Activated B cell treated with CpG ODN at 0.5 μM for 24 hours (primary cell): ENCODE results near the gene CTIF. TPM values are rescaled to one million over a fixed set of nuclear protein-coding genes. Genes with fewer than 3 reads are reported as not detected.

Source experiments
- ATAC-seq: fragments of 200-7000 bp; cut with Tn5 transposase; one replicate; pipeline ENCODE4 v1.10.0; 2021; ENCODE audit warnings: low read depth, mild to moderate bottlenecking, moderate library complexity
- CTCF ChIA-PET: fragments of 350-600 bp; sonication (Branson Sonifier 250); formaldehyde crosslinking; loops from one replicate; lab custom pipeline; 2021; ENCODE audit warnings: antibody characterized with exemption; lab: Charles Lee
- POLR2A ChIA-PET: fragments of 350-600 bp; sonication (Branson Sonifier 250); formaldehyde crosslinking; loops from one replicate; lab custom pipeline; 2021; ENCODE audit warnings: antibody characterized with exemption; lab: Charles Lee
- DNase-seq: peaks from one replicate; pipeline ENCODE4 v3.0.0; 2022
- H3K27ac Mint-ChIP-seq: one replicate; pipeline ENCODE4 v1.8.0; 2020; ENCODE audit warnings: mixed read lengths
- H3K27me3 Mint-ChIP-seq: one replicate; pipeline ENCODE4 v1.8.0; 2021; ENCODE audit warnings: mixed read lengths
- H3K36me3 Mint-ChIP-seq: one replicate; pipeline ENCODE4 v1.8.0; 2021; ENCODE audit warnings: low read depth, mixed read lengths
- H3K4me1 Mint-ChIP-seq: one replicate; pipeline ENCODE4 v1.8.0; 2021; ENCODE audit warnings: mixed read lengths
- H3K4me3 Mint-ChIP-seq: one replicate; pipeline ENCODE4 v1.8.0; 2020; ENCODE audit warnings: mild to moderate bottlenecking, mixed read lengths
- H3K9me3 Mint-ChIP-seq: one replicate; pipeline ENCODE4 v1.8.0; 2020; ENCODE audit warnings: mixed read lengths
- intact Hi-C: fragments of 100-400 bp; cut with micrococcal nuclease; formaldehyde crosslinking; loops from one replicate; pipeline ENCODE4 v1.15.1; 2024
- total RNA-seq: library from RNA; stranded (reverse); gene quantifications from 2 replicates; pipeline ENCODE4 v1.2.3, GENCODE V29; 2022
- TF ChIP-seq, protein P1 (sequence below): fragments of 200-600 bp; IDR thresholded peaks from one replicate; pipeline ENCODE4 v1.8.0; 2022; ENCODE audit warnings: antibody characterized with exemption, mild to moderate bottlenecking

CTIF gene
- total RNA-seq, 1 donor from 2014 or later = 9.3 TPM

DNA sequence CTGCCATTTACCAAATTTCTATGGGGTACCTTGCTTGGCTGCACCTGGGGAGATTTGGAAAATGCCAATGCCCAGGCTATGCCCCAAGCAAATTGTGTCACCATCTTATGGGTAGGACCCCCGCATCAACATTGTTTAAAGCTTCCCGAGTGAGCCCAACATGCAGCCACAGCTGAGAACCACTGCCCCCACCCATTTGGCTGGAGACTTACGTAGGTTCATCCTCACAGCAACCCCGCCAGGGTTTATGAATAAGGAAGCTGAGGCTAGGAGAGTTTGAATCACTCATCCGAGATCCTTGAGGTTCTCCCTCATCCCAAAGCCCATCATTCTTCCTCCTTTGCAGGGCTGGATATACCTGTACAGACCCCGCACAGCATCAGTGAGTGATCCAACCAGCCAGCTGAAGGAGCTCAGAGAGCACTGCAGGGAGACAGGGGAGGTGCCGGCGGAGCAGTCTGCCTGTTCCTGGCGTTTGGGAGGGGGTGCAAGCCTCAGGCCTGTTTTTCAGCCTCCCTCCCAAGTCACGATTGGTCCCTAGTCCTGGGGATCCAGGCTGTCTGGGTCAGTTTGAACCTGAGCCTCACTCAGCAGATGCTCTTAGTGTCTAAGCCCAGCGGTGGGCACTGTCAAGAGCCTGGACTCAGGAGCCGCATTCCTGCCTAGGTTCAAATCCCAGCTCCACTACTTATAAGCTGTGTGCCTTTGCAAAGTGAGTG is 247.1 kb downstream of the CTIF start:
- Mint-ChIP-seq H3K27me3 (no peaks in the 10 kb centered on the region), H3K36me3 (no peaks in the 10 kb centered on the region), H3K4me1 (peaks cover 65% of the 10 kb centered on the region), H3K9me3 (no peaks in the 10 kb centered on the region), H3K27ac (no peak overlapping the region), H3K4me3 (no peak overlapping the region)
- ChIA-PET CTCF (interaction anchor here (0.8 to 1.9 kb wide), 4 partner anchors 9 to 167 kb away, joined by 3 to 7 read pairs (median 4); no protein-coding TSS in a partner anchor), POLR2A (interaction anchor here (0.6 to 1.8 kb wide), 8 partner anchors 13 to 215 kb away, joined by 3 to 21 read pairs (median 6); no protein-coding TSS in a partner anchor)
- TF ChIP-seq, protein P1, sequence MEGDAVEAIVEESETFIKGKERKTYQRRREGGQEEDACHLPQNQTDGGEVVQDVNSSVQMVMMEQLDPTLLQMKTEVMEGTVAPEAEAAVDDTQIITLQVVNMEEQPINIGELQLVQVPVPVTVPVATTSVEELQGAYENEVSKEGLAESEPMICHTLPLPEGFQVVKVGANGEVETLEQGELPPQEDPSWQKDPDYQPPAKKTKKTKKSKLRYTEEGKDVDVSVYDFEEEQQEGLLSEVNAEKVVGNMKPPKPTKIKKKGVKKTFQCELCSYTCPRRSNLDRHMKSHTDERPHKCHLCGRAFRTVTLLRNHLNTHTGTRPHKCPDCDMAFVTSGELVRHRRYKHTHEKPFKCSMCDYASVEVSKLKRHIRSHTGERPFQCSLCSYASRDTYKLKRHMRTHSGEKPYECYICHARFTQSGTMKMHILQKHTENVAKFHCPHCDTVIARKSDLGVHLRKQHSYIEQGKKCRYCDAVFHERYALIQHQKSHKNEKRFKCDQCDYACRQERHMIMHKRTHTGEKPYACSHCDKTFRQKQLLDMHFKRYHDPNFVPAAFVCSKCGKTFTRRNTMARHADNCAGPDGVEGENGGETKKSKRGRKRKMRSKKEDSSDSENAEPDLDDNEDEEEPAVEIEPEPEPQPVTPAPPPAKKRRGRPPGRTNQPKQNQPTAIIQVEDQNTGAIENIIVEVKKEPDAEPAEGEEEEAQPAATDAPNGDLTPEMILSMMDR = no peak
- ATAC-seq (no peak), DNase-seq (no peak)
- intact Hi-C loops = loop anchor here (1.0 to 10.0 kb wide), 10 partner anchors 15 to 679 kb away; partner anchors contain the start of gene DYM

DNA sequence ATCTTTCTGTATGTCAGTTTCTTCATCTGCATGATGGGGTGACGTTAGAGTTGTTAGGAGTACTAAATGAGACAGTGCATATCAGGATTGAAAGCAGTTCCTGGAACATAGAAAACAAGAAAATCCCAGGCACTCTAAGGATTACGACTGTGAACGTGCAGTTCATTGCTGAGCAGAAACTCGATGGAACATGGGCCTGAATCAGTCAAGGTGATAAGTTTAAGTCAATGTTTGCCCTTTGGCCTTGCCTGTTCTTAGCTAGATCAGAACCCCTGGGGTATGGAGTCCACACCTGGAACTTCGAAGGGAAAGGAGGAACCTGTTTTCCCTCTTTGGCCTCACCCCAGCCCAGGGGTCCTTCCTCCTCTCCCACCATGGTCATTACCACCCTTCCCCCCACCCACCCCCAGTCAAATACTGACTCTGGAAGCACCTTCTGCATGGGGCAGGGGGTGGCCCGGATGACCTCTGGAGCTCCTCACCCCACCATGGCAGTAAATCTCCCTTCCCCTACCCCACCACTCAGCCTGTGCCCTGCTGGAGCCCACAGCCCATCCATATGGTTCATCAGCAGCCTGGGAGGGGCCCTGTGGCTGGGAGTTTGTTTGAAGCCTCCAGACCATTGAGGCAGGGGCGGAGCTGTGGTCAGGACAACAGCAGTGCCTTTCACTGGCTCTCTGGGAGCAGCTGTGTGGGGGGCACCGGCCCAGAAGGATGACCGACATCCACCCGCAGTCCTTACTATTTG is 247.8 kb downstream of the CTIF start:
- H3K36me3 Mint-ChIP-seq = no peaks in the 10 kb centered on the region
- no peaks in the 10 kb centered on the region for H3K27me3 Mint-ChIP-seq
- POLR2A ChIA-PET = interaction anchor here (0.6 to 1.8 kb wide), 3 partner anchors 142 to 214 kb away, joined by 3 to 18 read pairs (median 7); no protein-coding TSS in a partner anchor
- CTCF ChIA-PET = interaction anchor here (1.5 to 1.9 kb wide), 2 partner anchors 9 to 166 kb away, joined by 4 to 5 read pairs; no protein-coding TSS in a partner anchor
- ATAC-seq (no peak), DNase-seq (no peak)
- no peak overlapping the region for H3K27ac Mint-ChIP-seq
- intact Hi-C loops = loop anchor here (10.0 kb wide), 1 partner anchor 678 kb away; the partner anchor contains the start of gene DYM
- TF ChIP-seq, protein P1 = no peak
- H3K4me1 Mint-ChIP-seq = peaks cover 64% of the 10 kb centered on the region
- H3K9me3 Mint-ChIP-seq = no peaks in the 10 kb centered on the region
- no peak overlapping the region for H3K4me3 Mint-ChIP-seq

DNA sequence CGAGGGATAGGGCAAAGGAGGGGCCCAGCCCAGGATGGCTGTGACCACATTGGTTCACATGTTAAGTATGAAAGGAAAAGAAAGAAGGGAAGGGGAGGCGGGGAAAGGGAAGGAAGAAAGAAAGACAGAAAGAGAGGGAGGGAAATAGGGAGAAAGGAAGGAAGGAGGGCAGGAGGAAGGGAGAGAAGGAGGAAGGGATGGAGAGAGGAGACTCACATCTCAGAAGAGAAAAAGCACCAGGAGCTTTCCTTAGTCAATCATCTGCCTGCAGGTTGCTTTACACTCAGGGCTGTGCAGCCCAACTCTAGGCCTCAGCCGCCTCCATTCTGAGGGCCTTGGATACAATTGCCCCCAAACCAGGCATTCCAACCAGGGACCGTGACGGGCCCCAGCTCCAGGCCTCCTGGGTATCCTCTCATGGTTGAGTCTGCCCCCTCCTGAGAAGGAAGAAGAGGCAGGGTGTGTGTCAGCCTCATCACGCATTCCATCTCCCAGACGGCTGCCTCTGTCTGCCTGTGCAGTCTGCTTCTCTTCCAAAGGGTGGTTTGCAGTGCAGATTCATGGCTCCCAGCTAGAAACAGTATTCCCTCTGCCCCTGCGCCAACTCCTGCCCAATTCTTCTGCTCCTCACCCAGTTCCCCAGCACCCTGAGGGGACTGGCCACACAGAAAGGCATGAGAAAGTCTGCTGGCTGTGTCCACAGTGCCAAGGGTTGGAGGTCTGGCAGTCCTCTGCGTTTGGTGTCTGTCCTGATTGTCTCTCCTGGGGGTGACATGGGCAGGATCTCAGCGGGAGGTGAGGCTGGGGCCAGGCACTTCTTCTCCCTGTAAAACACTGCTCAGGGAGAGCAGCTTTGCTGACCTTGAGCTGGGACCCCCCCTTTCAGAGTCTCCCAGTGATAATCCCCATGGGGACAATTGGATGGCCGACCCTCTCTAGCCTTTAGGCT is 248.6 kb downstream of the CTIF start:
- TF ChIP-seq, protein P1 = no peak
- DNase-seq = no peak
- Mint-ChIP-seq H3K4me3 (no peak overlapping the region), H3K4me1 (peaks cover 61% of the 10 kb centered on the region), H3K27ac (no peak overlapping the region), H3K9me3 (no peaks in the 10 kb centered on the region), H3K36me3 (no peaks in the 10 kb centered on the region), H3K27me3 (no peaks in the 10 kb centered on the region)
- POLR2A ChIA-PET = no interaction called here
- ATAC-seq = no peak
- intact Hi-C loops = loop anchor here (10.0 kb wide), 1 partner anchor 677 kb away; the partner anchor contains the start of gene DYM
- CTCF ChIA-PET = interaction anchor here (1.5 kb wide), 1 partner anchor 10 kb away, joined by 4 read pairs; no protein-coding TSS in a partner anchor

DNA sequence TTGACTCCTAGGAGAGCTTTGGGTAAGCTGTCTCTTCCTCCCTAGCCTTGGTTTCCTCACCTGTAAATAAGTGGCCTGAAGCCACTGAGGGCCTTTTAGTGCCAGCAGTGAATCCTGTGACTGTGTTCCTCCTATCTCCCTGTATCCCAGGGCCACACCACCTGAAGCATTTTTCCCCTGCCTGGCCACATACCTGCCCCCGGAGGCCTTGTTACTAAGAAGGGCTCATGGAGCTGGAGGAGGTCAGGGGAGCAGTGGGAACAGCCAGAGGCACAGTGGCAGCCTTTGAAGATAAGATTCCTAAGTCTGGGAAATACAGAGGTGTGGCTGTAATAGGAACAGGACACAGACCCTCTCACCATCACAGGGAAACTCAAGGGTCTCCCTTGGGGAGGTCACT is 249.5 kb downstream of the CTIF start:
- ChIA-PET POLR2A (no interaction called here), CTCF (no interaction called here)
- ATAC-seq (no peak), DNase-seq (no peak)
- peaks cover 56% of the 10 kb centered on the region for H3K4me1 Mint-ChIP-seq
- TF ChIP-seq, protein P1 = no peak
- H3K9me3 Mint-ChIP-seq = no peaks in the 10 kb centered on the region
- intact Hi-C loops = loop anchor here (10.0 kb wide), 1 partner anchor 676 kb away; the partner anchor contains the start of gene DYM
- H3K4me3 Mint-ChIP-seq = no peak overlapping the region
- no peaks in the 10 kb centered on the region for H3K27me3 Mint-ChIP-seq
- H3K36me3 Mint-ChIP-seq = no peaks in the 10 kb centered on the region
- no peak overlapping the region for H3K27ac Mint-ChIP-seq
